SK-N-SH treated with all-trans-retinoic acid at 6 μM for 48 hours (cell line): ENCODE results near the gene DENND1B.

ENCODE experiments used
- ATAC-seq: fragments of 200-7000 bp; cut with Tn5 transposase; 3 replicates; pipeline ENCODE4 v1.9.1; 2020; ENCODE audit warnings: mild to moderate bottlenecking, moderate library complexity
- ARNTL ChIP-seq: fragments of 450-650 bp; formaldehyde crosslinking; IDR thresholded peaks from 2 replicates; pipeline ENCODE4 v1.5.0; 2020; ENCODE audit warnings: low read depth, mild to moderate bottlenecking, moderate library complexity, borderline replicate concordance
- CSDC2 ChIP-seq: fragments of 250-450 bp; sonication (Bioruptor Pico); IDR thresholded peaks from 2 replicates; pipeline ENCODE4 v1.5.0; 2020; ENCODE audit warnings: mild to moderate bottlenecking, moderate library complexity
- CSRNP3 ChIP-seq: fragments of 250-450 bp; sonication (Bioruptor Pico); IDR thresholded peaks from 2 replicates; pipeline ENCODE4 v1.5.1; 2021; ENCODE audit warnings: mild to moderate bottlenecking, moderate library complexity
- ESRRG ChIP-seq: fragments of 250-450 bp; sonication (Bioruptor Pico); IDR thresholded peaks from 2 replicates; pipeline ENCODE4 v1.6.1; 2021; ENCODE audit warnings: mild to moderate bottlenecking
- GLIS3 ChIP-seq: fragments of 250-450 bp; sonication (Bioruptor Pico); IDR thresholded peaks from 2 replicates; pipeline ENCODE4 v1.5.0; 2020; ENCODE audit warnings: mild to moderate bottlenecking, moderate library complexity
- ISL1 ChIP-seq: fragments of 250-450 bp; sonication (Bioruptor Pico); IDR thresholded peaks from 2 replicates; pipeline ENCODE4 v2.1.2; 2022; ENCODE audit warnings: mild to moderate bottlenecking, moderate library complexity
- OSR1 ChIP-seq: fragments of 250-450 bp; sonication (Bioruptor Pico); IDR thresholded peaks from 2 replicates; pipeline ENCODE4 v1.8.0; 2022; ENCODE audit warnings: moderate library complexity, mild to moderate bottlenecking, inconsistent platforms
- PATZ1 ChIP-seq: fragments of 250-450 bp; sonication (Bioruptor Pico); IDR thresholded peaks from 2 replicates; pipeline ENCODE4 v1.8.0; 2020; ENCODE audit warnings: mild to moderate bottlenecking, moderate library complexity, borderline replicate concordance
- PPARA ChIP-seq: fragments of 250-450 bp; sonication (Bioruptor Pico); IDR thresholded peaks from 2 replicates; pipeline ENCODE4 v1.5.0; 2020; ENCODE audit warnings: mild to moderate bottlenecking, borderline replicate concordance
- RARB ChIP-seq: fragments of 250-450 bp; sonication (Bioruptor Pico); IDR thresholded peaks from 2 replicates; pipeline ENCODE4 v1.8.0; 2021; ENCODE audit warnings: mild to moderate bottlenecking, moderate library complexity
- SNAI2 ChIP-seq: fragments of 250-450 bp; sonication (Bioruptor Pico); IDR thresholded peaks from 2 replicates; pipeline ENCODE4 v1.5.0; 2020; ENCODE audit warnings: mild to moderate bottlenecking, moderate library complexity
- TCF4 ChIP-seq: fragments of 250-450 bp; sonication (Bioruptor Pico); IDR thresholded peaks from 2 replicates; pipeline ENCODE4 v1.8.0; 2021; ENCODE audit warnings: mild to moderate bottlenecking, moderate library complexity, borderline replicate concordance
- TOX ChIP-seq: fragments of 250-450 bp; sonication (Bioruptor Pico); IDR thresholded peaks from 2 replicates; pipeline ENCODE4 v1.8.0; 2021; ENCODE audit warnings: mild to moderate bottlenecking, moderate library complexity, borderline replicate concordance
- ZC3H10 ChIP-seq: fragments of 250-450 bp; sonication (Bioruptor Pico); IDR thresholded peaks from 2 replicates; pipeline ENCODE4 v1.5.1; 2021; ENCODE audit warnings: mild to moderate bottlenecking, moderate library complexity
- ZFP3 ChIP-seq: fragments of 250-450 bp; sonication (Bioruptor Pico); IDR thresholded peaks from 2 replicates; pipeline ENCODE4 v1.5.0; 2020; ENCODE audit warnings: mild to moderate bottlenecking, moderate library complexity
- ZFP30 ChIP-seq: fragments of 450-650 bp; formaldehyde crosslinking; IDR thresholded peaks from 2 replicates; pipeline ENCODE4 v1.5.0; 2022; ENCODE audit warnings: mild to moderate bottlenecking, moderate library complexity
- ZNF565 ChIP-seq: fragments of 450-650 bp; formaldehyde crosslinking; conservative IDR thresholded peaks from 2 replicates; pipeline ENCODE4 v1.5.0; 2020; ENCODE audit warnings: low read depth, mild to moderate bottlenecking, moderate library complexity
- ZNF70 ChIP-seq: fragments of 450-650 bp; formaldehyde crosslinking; IDR thresholded peaks from 2 replicates; pipeline ENCODE4 v1.5.0; 2020; ENCODE audit warnings: mild to moderate bottlenecking, moderate library complexity
- ZNF8 ChIP-seq: fragments of 450-650 bp; formaldehyde crosslinking; IDR thresholded peaks from 2 replicates; pipeline ENCODE4 v1.5.0; 2020; ENCODE audit warnings: mild to moderate bottlenecking, moderate library complexity
- TF ChIP-seq, protein P1 (sequence below): fragments of 250-450 bp; sonication (Bioruptor Pico); IDR thresholded peaks from 2 replicates; pipeline ENCODE4 v1.8.0; 2021; ENCODE audit warnings: low read depth, mild to moderate bottlenecking, moderate library complexity, borderline replicate concordance
- TF ChIP-seq, protein P2 (sequence below): fragments of 250-450 bp; sonication (Bioruptor Pico); IDR thresholded peaks from 2 replicates; pipeline ENCODE4 v1.5.0; 2020; ENCODE audit warnings: mild to moderate bottlenecking, moderate library complexity

Gene DENND1B

DNA sequence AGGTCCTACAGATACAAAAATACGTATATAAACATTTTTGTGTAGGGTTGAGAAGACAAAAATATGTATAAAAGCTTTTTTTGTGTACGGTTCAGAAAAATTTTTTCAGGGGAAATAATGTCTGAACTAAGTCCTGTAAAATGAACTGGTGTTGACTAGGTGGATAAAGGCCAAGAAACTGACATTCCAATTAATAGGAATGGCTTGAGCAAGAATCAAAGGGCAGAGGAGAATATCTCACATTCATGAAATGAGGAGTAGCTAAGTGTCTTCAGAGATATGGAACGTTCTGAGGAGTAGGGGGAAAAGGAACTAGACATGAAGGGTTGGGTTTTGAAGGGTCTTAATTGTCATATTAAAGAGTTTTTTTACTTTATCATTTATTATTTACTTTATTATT lies 231.2 kb downstream of the DENND1B start:
- TF ChIP-seq PPARA, result no peak
- TF ChIP-seq CSDC2 (CRISPR knock-in tag), result no peak
- no peak for TF ChIP-seq ESRRG (CRISPR knock-in tag)
- no peak for TF ChIP-seq ZNF8 (CRISPR knock-in tag)
- TF ChIP-seq TOX (CRISPR knock-in tag), result no peak
- TF ChIP-seq ISL1 (CRISPR knock-in tag), result no peak
- no peak for TF ChIP-seq PATZ1 (CRISPR knock-in tag)
- no peak for TF ChIP-seq OSR1
- TF ChIP-seq ZFP30 (CRISPR knock-in tag), result no peak
- no peak for TF ChIP-seq ZFP3
- no peak for TF ChIP-seq RARB (CRISPR knock-in tag)
- ATAC-seq, result no peak

GRCh38 chr1:197541411-197541810 lies 233.9 kb downstream of the DENND1B start:
- TF ChIP-seq TOX (CRISPR knock-in tag) (no peak), ARNTL (no peak), TCF4 (CRISPR knock-in tag) (no peak), ZNF565 (CRISPR knock-in tag) (no peak), RARB (CRISPR knock-in tag) (no peak), ZFP3 (no peak), OSR1 (no peak), ZNF8 (CRISPR knock-in tag) (no peak), ZC3H10 (CRISPR knock-in tag) (no peak), PPARA (no peak), ESRRG (CRISPR knock-in tag) (no peak), ZFP30 (CRISPR knock-in tag) (no peak), ZNF70 (no peak), SNAI2 (CRISPR knock-in tag) (no peak), GLIS3 (CRISPR knock-in tag) (no peak), ISL1 (CRISPR knock-in tag) (no peak), CSRNP3 (CRISPR knock-in tag) (no peak), CSDC2 (CRISPR knock-in tag) (no peak)
- TF ChIP-seq, protein P1, sequence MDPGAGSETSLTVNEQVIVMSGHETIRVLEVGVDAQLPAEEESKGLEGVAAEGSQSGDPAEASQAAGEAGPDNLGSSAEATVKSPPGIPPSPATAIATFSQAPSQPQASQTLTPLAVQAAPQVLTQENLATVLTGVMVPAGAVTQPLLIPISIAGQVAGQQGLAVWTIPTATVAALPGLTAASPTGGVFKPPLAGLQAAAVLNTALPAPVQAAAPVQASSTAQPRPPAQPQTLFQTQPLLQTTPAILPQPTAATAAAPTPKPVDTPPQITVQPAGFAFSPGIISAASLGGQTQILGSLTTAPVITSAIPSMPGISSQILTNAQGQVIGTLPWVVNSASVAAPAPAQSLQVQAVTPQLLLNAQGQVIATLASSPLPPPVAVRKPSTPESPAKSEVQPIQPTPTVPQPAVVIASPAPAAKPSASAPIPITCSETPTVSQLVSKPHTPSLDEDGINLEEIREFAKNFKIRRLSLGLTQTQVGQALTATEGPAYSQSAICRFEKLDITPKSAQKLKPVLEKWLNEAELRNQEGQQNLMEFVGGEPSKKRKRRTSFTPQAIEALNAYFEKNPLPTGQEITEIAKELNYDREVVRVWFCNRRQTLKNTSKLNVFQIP (CRISPR knock-in tag), result no peak
- TF ChIP-seq, protein P2, sequence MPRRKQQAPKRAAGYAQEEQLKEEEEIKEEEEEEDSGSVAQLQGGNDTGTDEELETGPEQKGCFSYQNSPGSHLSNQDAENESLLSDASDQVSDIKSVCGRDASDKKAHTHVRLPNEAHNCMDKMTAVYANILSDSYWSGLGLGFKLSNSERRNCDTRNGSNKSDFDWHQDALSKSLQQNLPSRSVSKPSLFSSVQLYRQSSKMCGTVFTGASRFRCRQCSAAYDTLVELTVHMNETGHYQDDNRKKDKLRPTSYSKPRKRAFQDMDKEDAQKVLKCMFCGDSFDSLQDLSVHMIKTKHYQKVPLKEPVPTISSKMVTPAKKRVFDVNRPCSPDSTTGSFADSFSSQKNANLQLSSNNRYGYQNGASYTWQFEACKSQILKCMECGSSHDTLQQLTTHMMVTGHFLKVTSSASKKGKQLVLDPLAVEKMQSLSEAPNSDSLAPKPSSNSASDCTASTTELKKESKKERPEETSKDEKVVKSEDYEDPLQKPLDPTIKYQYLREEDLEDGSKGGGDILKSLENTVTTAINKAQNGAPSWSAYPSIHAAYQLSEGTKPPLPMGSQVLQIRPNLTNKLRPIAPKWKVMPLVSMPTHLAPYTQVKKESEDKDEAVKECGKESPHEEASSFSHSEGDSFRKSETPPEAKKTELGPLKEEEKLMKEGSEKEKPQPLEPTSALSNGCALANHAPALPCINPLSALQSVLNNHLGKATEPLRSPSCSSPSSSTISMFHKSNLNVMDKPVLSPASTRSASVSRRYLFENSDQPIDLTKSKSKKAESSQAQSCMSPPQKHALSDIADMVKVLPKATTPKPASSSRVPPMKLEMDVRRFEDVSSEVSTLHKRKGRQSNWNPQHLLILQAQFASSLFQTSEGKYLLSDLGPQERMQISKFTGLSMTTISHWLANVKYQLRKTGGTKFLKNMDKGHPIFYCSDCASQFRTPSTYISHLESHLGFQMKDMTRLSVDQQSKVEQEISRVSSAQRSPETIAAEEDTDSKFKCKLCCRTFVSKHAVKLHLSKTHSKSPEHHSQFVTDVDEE (CRISPR knock-in tag), result no peak
- TF ChIP-seq, all 23 proteins: peak for 0
- no peak for ATAC-seq

- ATAC-seq, result no peak
- TF ChIP-seq PPARA (no peak), TCF4 (CRISPR knock-in tag) (no peak)
Measured at GRCh38 chr1:197526736-197527371, 248.4 kb downstream of the DENND1B start.
